ENCODE results near the gene C7orf57. TPM values are rescaled to one million over a fixed set of nuclear protein-coding genes. Genes with fewer than 3 reads are reported as not detected.
A peak's percentile ranks its signal among the peaks of the same experiment; 100 is the strongest.

C7orf57 gene
- polyA plus RNA-seq, 1 of the 3 experiments (the other 2 are of a cell fraction): 0.41 TPM

DNA sequence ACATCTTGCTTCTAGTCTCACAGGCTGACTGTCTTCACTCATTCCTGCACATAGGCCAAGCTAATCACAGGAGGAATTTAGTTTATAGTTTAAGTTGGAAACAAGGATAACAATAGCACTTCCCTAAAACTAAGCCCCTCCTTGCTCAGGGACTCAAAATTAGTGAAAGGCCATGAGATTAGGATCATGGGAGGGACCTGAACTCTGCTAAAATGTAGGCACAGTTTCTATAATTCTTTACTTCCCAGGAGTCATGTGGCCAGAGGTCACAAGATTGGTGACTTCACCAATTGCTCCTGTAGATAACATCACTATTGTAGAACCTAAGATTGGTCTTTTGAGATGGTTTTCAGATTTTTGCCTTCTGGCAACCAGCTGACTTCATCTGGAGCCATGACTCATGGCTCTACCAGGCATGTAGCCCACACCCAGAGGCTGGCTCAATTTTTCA is 38.9 kb downstream of the C7orf57 start:
- Histone ChIP-seq H3K79me2 (ENCODE audit: insufficient read depth) (no peaks in the 10 kb centered on the region), H3K27ac (ENCODE audit: low read depth in 2 of 2, low read length in 1 of 2) (0 out of 4 replicates have a peak overlapping the region, but pooled peaks of 1 of the 2 experiments have one; percentile 5), H4K20me1 (ENCODE audit: insufficient read depth) (no peaks in the 10 kb centered on the region), H2AFZ (ENCODE audit: low read depth) (no peak overlapping the region), H3K9ac (no peak overlapping the region), H3K4me2 (no peak overlapping the region), H3K4me3 (ENCODE audit: low read depth in 2 of 2, low read length in 1 of 2) (no peak overlapping the region), H3K4me1 (ENCODE audit: control insufficient read depth in 1 of 2, insufficient read depth in 2 of 2, low read depth in 1 of 2, low read length in 1 of 2) (no peaks in the 10 kb centered on the region), H3K36me3 (replicated peaks in 1 of 2; ENCODE audit: control insufficient read depth in 1 of 2, insufficient read depth in 2 of 2, low read length in 1 of 2) (no peaks in the 10 kb centered on the region), H3K27me3 (ENCODE audit: insufficient read depth) (no peaks in the 10 kb centered on the region), H3K9me2 (no peaks in the 10 kb centered on the region), H3F3A (replicated peaks; ENCODE audit: insufficient read depth) (no peaks in the 10 kb centered on the region), H3K9me3 (no peaks in the 10 kb centered on the region)
- TF ChIP-seq JUND (IDR thresholded peaks at IDR 0.05): peak; percentile 55; the same call in 1 of the 2 replicates
- TF ChIP-seq TCF12 (IDR thresholded peaks at IDR 0.05): peak; percentile 76
- TF ChIP-seq, protein P1, sequence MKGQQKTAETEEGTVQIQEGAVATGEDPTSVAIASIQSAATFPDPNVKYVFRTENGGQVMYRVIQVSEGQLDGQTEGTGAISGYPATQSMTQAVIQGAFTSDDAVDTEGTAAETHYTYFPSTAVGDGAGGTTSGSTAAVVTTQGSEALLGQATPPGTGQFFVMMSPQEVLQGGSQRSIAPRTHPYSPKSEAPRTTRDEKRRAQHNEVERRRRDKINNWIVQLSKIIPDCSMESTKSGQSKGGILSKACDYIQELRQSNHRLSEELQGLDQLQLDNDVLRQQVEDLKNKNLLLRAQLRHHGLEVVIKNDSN (IDR thresholded peaks at IDR 0.05; ENCODE audit: borderline replicate concordance, low read depth): peak; percentile 29; the same call in 1 of the 2 replicates
- TF ChIP-seq, protein P2, sequence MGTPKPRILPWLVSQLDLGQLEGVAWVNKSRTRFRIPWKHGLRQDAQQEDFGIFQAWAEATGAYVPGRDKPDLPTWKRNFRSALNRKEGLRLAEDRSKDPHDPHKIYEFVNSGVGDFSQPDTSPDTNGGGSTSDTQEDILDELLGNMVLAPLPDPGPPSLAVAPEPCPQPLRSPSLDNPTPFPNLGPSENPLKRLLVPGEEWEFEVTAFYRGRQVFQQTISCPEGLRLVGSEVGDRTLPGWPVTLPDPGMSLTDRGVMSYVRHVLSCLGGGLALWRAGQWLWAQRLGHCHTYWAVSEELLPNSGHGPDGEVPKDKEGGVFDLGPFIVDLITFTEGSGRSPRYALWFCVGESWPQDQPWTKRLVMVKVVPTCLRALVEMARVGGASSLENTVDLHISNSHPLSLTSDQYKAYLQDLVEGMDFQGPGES (IDR thresholded peaks at IDR 0.05; ENCODE audit: low read depth, low read length): no peak
- peak; percentile 62; the same call in 1 of the 2 replicates for TF ChIP-seq FOSL2 (IDR thresholded peaks at IDR 0.05; ENCODE audit: borderline replicate concordance, low read depth)
- CTCF ChIA-PET: interaction anchor here (1.2 to 1.8 kb wide), 2 partner anchors 15 to 36 kb away, joined by 4 to 5 read pairs; partner anchors contain the start of gene UPP1
- POLR2A ChIA-PET: no interaction called here
- no peak for DNase-seq

DNA sequence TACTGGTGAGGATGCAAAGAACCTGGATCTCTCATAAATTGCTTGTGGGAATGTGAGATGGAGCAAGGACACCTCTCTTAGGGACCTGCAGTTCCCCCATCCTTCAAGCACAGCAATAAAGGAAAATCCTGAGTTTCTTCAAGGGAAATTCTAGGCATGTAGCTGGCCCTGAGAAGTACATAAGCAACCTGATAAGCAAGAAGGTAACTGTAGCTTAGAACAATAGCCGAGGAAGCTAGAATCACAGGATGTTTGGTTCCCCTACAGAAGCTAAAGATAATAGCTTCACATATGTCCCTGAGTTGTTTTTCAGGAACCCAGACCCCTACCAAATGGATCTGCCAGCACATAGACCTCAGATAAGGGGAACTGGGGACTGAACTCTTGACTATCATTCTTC is 42.1 kb downstream of the C7orf57 start:
- H3K27ac ChIP-seq (ENCODE audit: low read depth in 2 of 2, low read length in 1 of 2): no peak overlapping the region
- H3K27me3 ChIP-seq (ENCODE audit: insufficient read depth): no peaks in the 10 kb centered on the region
- no peaks in the 10 kb centered on the region for H3K4me1 ChIP-seq (ENCODE audit: control insufficient read depth in 1 of 2, insufficient read depth in 2 of 2, low read depth in 1 of 2, low read length in 1 of 2)
- H2AFZ ChIP-seq (ENCODE audit: low read depth): no peak overlapping the region
- WGBS (ENCODE audit: low lambda C conversion rate): 100% methylated on average over 1 of the region's 1 CpG
- no peak overlapping the region for H3K4me2 ChIP-seq
- POLR2A ChIA-PET: no interaction called here
- H3K79me2 ChIP-seq (ENCODE audit: insufficient read depth): no peaks in the 10 kb centered on the region
- H3F3A ChIP-seq (replicated peaks; ENCODE audit: insufficient read depth): no peaks in the 10 kb centered on the region
- no peaks in the 10 kb centered on the region for H3K9me3 ChIP-seq
- DNase-seq: no peak
- CTCF ChIA-PET: interaction anchor here (1.2 to 2.6 kb wide), 2 partner anchors 132 to 178 kb away, joined by 4 to 9 read pairs; no protein-coding TSS in a partner anchor
- H3K36me3 ChIP-seq (replicated peaks in 1 of 2; ENCODE audit: control insufficient read depth in 1 of 2, insufficient read depth in 2 of 2, low read length in 1 of 2): no peaks in the 10 kb centered on the region
- H4K20me1 ChIP-seq (ENCODE audit: insufficient read depth): no peaks in the 10 kb centered on the region
- H3K9ac ChIP-seq: no peak overlapping the region
- H3K4me3 ChIP-seq (ENCODE audit: low read depth in 2 of 2, low read length in 1 of 2): no peak overlapping the region
- no peak for TF ChIP-seq MXI1 (IDR thresholded peaks at IDR 0.05; ENCODE audit: low read depth, low read length)
- TF ChIP-seq, protein P2 (IDR thresholded peaks at IDR 0.05; ENCODE audit: low read depth, low read length): no peak
- TF ChIP-seq CHD2 (IDR thresholded peaks at IDR 0.05; ENCODE audit: low read length, partially characterized antibody): no peak
- TF ChIP-seq RXRA (IDR thresholded peaks at IDR 0.05; ENCODE audit: borderline replicate concordance, low read depth): no peak
- TF ChIP-seq SIN3A (IDR thresholded peaks at IDR 0.05; ENCODE audit: borderline replicate concordance, low read depth, low read length): no peak
- TF ChIP-seq NFIC (IDR thresholded peaks at IDR 0.05; ENCODE audit: borderline replicate concordance): no peak
- no peak for TF ChIP-seq GABPA (IDR thresholded peaks at IDR 0.05; ENCODE audit: low read depth)
- TF ChIP-seq EP300 (IDR thresholded peaks at IDR 0.05; ENCODE audit: borderline replicate concordance in 1 of 2, low read depth in 1 of 2, low read length in 1 of 2): no peak
- no peak for TF ChIP-seq POLR2AphosphoS5 (IDR thresholded peaks at IDR 0.05; ENCODE audit: low read depth, low read length)
- TF ChIP-seq GATA2 (CRISPR knock-in tag; IDR thresholded peaks at IDR 0.05): no peak
- no peak for TF ChIP-seq JUND (IDR thresholded peaks at IDR 0.05)
- no peak for TF ChIP-seq RAD21 (IDR thresholded peaks at IDR 0.05; ENCODE audit: low read length)
- no peak for TF ChIP-seq ZBTB33 (IDR thresholded peaks at IDR 0.05; ENCODE audit: borderline replicate concordance, low read depth)
- TF ChIP-seq TCF12 (IDR thresholded peaks at IDR 0.05): no peak
- TF ChIP-seq, protein P3, sequence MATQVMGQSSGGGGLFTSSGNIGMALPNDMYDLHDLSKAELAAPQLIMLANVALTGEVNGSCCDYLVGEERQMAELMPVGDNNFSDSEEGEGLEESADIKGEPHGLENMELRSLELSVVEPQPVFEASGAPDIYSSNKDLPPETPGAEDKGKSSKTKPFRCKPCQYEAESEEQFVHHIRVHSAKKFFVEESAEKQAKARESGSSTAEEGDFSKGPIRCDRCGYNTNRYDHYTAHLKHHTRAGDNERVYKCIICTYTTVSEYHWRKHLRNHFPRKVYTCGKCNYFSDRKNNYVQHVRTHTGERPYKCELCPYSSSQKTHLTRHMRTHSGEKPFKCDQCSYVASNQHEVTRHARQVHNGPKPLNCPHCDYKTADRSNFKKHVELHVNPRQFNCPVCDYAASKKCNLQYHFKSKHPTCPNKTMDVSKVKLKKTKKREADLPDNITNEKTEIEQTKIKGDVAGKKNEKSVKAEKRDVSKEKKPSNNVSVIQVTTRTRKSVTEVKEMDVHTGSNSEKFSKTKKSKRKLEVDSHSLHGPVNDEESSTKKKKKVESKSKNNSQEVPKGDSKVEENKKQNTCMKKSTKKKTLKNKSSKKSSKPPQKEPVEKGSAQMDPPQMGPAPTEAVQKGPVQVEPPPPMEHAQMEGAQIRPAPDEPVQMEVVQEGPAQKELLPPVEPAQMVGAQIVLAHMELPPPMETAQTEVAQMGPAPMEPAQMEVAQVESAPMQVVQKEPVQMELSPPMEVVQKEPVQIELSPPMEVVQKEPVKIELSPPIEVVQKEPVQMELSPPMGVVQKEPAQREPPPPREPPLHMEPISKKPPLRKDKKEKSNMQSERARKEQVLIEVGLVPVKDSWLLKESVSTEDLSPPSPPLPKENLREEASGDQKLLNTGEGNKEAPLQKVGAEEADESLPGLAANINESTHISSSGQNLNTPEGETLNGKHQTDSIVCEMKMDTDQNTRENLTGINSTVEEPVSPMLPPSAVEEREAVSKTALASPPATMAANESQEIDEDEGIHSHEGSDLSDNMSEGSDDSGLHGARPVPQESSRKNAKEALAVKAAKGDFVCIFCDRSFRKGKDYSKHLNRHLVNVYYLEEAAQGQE (IDR thresholded peaks at IDR 0.05; ENCODE audit: low read depth, low read length): no peak
- TF ChIP-seq MAX (IDR thresholded peaks at IDR 0.05; ENCODE audit: low read depth): no peak
- no peaks in the 10 kb centered on the region for H3K9me2 ChIP-seq
